ENCODE data around the gene RALGAPA1. TPM values are rescaled to one million over a fixed set of nuclear protein-coding genes. Genes with fewer than 3 reads are reported as not detected.
A peak's percentile ranks its signal among the peaks of the same experiment; 100 is the strongest.
"Not testable (repeated sequence)": the region's sequence is repeated elsewhere in the genome, so short reads cannot be mapped to it uniquely, and the experiment has no call there.

The RALGAPA1 gene
- total RNA-seq, 2 donors from 2014 or later: 81.5 to 85.3 TPM

DNA sequence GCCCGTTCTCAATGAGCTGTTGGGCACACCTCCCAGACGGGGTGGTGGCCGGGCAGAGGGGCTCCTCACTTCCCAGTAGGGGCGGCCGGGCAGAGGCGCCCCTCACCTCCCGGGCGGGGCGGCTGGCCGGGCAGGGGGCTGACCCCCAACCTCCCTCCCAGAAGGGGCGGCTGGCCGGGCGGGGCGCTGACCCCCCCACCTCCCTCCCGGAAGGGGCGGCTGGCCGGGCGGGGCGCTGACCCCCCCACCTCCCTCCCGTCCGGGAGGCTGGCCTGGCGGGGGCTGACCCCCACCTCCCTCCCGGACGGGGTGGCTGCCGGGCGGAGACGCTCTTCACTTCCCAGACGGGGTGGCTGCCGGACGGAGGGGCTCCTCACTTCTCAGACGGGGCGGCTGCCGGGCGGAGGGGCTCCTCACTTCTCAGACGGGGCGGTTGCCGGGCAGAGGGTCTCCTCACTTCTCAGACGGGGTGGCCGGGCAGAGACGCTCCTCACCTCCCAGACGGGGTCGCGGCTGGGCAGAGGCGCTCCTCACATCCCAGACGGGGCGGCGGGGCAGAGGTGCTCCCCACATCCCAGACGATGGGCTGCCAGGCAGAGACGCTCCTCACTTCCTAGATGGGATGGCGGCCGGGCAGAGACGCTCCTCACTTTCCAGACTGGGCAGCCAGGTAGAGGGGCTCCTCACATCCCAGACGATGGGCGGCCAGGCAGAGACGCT lies 15.5 kb upstream of the RALGAPA1 start:
- ATAC-seq; intact Hi-C loops (cut with DNase I, micrococcal nuclease): not testable (repeated sequence)

DNA sequence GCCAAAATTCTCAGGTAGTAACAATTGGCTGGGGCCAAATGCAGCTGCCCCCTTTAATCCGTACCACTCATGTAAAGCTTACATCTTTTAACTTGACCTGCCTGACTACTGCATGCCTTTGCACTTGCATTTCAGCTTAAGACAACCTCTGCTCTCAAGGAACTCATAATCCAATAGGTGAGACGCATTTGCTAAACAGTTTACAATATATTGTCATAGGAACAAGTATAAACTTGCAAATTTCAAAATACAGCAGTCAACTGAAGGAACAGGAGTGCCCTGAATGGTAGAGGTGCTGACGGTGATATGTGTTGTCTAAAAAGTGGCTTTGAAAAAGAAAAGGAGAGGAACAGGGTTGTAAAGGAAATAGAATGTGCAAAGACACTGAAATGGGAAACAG lies 13.4 kb upstream of the RALGAPA1 start:
- no peak for DNase-seq
- intact Hi-C loops (cut with DNase I, micrococcal nuclease): no loop called here
- no peak for ATAC-seq

More for the DNA sequence above, 15.5 kb upstream of the RALGAPA1 start:
- not testable (repeated sequence) for DNase-seq

DNA sequence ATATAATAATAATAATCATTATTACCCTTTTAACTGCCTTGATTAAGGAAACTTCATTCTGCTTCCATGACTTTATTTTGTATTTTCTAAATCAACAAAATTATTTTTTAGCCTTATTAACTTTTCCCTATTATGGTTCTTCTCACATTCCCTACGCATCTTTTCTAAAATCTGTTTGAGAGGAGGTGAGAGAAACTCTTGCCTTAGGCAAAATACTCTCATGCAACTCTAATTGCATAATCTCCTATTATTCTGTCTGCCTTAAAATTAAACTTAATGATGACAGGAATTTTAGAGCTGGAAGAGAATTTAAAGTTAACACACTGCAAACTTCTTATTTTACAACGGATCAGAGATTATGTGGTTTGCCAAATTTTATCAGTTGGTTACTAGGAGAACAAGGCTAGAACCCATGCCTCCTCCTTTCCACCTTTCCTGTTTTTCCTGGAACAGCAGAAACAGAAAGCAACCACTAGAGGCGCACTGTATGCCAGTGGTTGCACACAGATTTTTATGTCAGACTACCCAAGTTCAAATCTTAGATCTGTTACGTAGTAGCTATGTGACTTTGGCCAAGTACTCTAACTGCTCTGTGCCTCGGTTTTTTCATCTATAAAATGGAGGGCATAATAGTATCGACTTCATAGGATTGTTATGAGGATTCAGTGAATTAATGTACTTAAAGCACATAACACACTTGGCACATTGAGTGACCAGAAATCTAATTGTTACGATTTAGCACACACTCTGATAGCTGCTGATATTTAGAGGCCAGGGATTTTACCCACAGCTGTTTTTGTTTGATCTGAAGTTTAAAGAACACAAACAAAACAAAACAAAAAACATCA lies 12.7 kb upstream of the RALGAPA1 start:
- no peak for DNase-seq
- intact Hi-C loops (cut with DNase I, micrococcal nuclease): no loop called here
- no peak for ATAC-seq

DNA sequence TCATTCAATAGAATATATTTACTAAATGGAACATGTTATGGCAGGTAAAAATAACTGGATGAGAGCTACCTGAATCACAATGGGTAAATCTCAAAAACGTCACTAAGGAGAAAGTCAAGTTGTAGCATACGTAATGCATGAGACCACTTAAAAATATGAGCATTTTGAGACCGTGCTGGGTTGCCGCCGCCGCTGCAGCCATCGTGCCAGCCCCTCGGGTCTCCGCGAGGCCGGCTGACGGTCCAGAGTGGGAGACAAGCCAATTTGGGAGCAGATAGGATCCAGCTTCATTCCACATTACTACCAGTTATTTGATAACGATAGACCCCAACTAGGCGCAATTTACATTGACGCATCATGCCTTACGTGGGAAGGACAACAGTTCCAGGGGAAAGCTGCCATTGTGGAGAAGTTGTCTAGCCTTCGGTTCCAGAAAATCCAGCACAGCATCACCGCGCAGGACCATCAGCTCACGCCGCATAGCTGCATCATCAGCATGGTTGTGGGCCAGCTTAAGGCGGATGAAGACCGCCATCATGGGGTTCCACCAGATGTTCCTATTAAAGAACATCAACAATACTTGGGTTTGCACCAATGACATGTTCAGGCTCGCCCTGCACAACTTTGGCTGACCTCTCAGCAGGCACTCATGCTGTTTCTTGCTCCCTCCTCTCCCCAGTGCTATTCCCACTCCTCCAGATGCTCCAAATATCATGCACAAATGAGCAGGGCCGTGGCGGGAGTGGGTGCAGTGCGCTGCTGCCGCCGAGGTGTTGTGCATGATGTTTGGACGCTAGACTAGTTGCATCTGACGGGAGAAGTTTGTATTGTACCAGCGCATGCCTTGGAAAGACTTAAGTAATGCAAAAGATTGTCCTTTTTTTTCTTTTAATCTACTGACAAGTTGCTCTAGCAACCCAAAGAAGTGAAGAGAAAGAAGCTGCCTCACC lies 10.8 kb upstream of the RALGAPA1 start:
- intact Hi-C loops (cut with DNase I, micrococcal nuclease): no loop called here
- ATAC-seq: no peak
- no peak for DNase-seq

DNA sequence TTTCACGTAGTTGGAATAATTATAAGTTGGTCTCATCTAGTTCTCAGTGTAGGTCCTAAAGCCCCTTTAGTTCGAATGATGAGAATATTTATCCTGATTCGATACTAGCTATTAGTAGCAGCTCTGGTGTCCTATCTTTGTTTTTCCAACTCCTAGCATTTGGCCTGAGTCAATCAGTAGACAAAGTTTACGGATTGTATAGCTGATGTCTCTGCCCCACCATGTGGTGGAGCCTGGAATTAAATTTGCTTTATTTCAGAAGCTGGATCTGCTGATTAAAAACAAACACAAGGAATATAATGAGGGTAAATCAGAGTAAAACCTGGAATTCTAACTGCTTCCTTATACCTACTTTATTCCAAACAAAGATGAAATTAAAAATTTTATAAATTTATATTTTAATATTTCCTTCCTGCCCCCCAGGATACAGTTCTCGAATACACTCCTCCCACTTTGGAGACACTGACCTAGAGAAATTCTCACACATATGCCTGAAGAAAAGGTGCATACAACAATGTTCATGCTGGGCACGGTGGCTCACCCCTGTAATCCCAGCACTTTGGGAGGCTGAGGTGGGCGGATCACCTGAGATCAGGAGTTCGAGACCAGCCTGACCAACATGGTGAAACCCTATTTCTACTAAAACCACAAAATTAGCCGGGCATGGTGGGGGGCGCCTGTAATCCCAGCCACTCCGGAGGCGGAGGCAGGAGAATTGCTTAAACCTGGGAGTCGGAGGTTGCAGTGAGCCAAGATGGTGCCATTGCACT lies 9.4 kb upstream of the RALGAPA1 start:
- peak in 1 of 2 donors; percentile 41 for DNase-seq
- ATAC-seq: peak; percentile 71
- intact Hi-C loops (cut with DNase I, micrococcal nuclease): no loop called here

DNA sequence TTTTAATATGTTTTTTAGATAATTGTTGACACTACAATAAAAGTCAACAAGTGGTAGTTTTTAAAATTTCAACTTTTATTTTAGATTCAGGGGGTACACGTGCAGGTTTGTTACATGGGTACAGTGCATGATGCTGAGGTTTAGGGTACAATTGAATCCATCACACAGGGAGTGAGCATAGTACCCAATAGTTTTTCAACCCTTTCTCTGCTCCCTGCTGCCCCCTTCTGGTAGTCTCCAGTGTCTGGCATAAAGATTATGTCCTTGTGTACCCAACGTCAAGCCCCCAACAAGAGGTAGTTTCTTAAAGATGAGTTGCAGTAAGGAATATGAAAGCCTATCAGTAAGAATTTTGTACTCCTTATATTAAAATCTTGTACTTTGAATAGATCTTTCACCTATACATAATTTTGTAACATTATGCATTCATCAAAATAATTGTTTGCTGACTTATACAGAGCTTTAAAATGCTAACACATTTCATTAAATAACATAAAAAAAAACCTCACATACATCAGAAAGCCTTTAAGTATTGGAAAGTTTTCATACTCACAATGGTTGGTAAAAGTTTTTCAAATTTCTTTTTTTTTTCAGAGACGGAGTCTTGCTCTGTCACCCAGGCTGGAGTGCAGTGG lies 5.4 kb upstream of the RALGAPA1 start:
- intact Hi-C loops (cut with DNase I, micrococcal nuclease): no loop called here
- peak; percentile 62 for ATAC-seq
- DNase-seq: peak; percentile 41 to 78

DNA sequence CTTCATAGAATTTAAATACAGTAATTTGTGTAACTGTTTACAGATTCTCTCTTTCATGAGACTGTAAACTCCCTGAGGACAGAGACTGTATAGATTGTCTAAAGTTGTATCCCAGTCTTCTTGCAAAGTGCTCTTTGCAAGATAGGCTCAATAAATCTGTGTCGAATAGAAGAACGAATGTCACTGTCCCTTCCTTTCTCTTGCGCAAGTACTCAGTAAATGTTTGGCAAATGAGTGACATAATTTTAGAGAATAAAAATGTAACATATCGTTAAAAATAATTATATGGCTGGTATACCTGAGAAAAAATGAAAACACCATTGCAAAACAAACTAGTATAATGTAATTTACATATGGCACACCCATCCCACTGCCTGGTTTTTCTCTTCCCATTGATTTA lies 1.9 kb upstream of the RALGAPA1 start:
- DNase-seq: no peak
- intact Hi-C loops (cut with DNase I, micrococcal nuclease): no loop called here
- ATAC-seq: no peak

DNA sequence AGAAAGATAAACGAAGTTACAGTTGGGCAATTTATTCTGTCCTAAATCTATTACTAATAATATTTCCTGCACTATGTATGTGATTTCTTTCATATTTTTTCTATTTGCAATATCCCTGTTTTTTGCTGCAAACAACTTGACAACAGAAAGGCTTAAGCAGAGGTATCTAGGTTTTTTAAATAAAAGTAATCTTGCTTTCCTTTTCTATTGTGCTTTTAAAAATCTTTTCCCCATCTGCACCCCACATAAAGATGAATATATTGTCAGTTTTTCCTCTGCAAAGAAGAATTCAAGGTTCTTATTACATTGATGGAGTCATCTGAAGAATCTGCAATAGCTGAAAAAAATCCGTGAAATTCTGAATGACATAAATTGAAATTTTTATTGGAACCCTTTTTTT lies 502 bp upstream of the RALGAPA1 start:
- ATAC-seq: no peak
- intact Hi-C loops (cut with DNase I, micrococcal nuclease): no loop called here

DNA sequence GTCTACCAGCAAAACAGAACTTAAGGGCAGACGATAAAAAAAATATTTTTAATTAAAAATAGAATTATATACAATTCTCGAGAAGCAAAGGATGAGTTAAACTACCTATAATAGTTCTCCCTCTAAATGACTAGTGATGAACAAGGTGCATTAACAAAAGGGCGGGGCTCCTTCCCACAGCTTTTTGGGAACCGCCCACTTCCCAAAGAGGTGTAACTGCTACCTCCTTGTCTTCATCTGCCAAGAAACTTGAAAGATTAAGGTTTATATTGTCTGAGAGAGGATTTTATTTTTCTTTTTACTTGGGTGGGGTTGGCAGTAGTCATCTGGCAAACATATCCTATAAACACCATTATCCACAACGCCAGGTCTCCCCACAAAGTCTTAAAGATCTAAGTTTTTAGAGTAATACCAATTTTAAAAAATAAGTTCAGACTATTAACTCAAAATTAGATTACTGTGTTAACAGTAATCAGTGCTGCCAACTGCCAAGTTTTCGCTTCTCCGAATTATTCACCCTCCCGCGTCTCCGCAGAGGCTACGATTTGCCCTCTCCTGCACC lies 938 bp downstream of the RALGAPA1 start:
- DNase-seq: peak; percentile 54 to 76
- peak; percentile 44 for ATAC-seq
- intact Hi-C loops (cut with DNase I, micrococcal nuclease): no loop called here

More for the DNA sequence above, 502 bp upstream of the RALGAPA1 start:
- no peak for DNase-seq

DNA sequence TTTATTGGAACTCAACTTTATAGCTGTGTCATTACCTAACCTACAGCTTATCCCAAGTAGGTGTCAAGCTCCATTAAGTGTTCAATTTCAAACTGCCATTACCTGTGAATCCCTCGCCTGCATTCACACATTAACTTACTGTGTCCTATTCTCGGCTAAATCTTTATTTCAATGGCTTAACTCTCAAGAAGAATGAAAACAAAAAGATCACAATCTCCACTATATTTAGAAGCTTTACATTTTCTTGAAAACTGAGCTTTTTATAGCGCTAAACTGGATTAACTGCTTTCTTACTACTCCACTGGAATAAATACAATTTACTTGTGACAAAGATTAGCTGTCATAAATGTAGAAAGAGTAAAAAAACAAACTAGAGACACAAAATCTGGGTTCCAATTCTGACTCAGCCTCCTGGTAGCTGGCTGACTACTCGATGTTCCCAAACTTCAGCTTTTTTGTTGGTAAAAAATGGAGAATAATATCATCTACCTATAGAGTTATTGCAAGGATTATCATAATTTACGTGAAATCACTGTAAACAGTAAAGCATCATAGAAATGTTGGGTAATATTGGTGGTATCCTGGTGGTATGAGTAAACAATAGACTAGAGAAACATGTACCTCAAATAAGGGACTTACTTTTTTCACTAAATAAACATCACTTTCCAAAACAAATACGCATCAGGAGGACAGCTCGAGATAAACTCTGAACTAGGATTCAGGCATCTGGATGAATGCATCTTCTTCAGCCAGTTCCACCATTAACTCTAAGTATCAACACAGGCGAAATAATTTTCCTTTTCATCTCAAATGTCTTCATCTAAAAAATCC lies 1.7 kb downstream of the RALGAPA1 start:
- DNase-seq: no peak
- ATAC-seq: no peak
- intact Hi-C loops (cut with DNase I, micrococcal nuclease): no loop called here

DNA sequence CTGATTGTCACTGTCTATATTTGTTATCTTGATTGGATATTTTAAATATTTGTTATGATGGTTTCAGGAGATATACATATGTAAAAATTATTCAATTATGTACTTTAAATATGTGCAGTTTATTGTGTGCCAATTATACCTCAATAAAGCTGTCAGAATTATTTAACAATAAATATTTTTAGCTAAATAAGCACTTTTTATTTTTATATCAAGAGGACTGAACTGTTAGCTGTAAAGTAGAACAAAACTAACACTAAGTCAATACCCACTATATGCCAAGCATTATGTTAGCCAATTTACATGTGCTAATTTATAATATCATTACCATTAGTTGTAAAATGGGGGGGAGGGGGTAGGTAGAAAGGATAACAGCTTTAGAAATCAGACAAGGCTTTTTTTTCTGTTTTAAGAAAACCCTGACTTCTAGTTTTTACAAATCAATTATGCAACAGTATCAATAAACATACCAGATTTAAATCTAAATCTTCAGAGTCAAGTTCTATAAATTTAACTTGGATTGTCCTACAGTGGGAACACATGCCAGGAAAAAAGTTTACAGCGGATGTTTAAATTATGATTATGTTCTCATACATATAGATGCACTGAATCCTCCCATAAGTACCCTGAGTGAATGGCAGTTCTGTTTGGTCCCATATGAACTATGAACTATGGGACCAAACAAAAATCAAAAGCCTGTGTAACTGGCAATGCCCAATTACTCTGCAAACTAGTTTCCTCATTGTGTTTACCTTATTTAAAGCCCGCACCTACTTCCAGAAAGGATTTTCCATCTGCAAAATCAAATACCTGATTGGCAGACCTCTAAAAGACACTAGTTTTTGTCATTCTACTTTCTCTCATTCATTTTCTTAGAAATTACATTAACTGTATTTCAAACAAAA lies 2.8 kb downstream of the RALGAPA1 start:
- intact Hi-C loops (cut with DNase I, micrococcal nuclease): no loop called here
- ATAC-seq (peak; percentile 48), DNase-seq (no peak)

DNA sequence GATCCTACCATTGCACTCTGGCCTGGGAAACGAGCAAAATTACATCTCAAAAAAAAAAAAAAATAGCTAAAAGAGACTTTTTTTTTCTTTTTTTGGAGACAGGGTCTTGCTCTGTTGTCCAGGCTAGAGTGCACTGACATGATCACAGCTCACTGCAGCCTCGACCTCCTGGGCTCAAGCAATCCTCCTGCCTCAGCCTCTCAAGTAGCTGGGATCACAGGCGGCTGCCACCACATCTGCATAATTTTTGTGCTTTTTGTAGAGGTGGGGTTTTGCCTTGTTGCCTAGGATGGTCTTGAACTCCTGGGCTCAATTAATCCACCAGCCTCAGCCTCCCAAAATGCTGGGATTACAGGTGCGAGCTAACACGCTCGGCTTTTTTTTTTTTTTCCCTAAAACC lies 11.3 kb downstream of the RALGAPA1 start:
- ATAC-seq: no peak
- intact Hi-C loops (cut with DNase I, micrococcal nuclease): no loop called here
- DNase-seq: no peak

DNA sequence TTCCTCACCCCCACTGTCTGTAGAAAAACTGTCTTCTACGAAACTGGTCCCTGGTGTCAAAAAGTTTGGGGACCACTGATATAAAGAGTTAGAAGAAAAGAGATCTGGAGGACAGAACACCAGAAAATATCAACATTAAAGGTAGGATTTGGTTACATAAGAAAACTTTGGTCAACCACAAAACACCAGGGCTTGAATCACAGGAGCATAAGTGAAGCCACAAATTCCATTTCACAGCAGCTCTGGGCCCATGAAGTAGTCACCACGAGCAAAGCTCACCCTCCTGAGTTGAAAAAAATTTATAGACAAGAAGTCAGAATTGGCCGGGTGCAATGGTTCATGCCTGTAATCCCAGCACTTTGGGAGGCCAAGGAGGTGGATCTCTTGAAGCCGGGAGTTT lies 19.4 kb downstream of the RALGAPA1 start:
- intact Hi-C loops (cut with DNase I, micrococcal nuclease): no loop called here
- ATAC-seq: no peak
- DNase-seq: no peak

DNA sequence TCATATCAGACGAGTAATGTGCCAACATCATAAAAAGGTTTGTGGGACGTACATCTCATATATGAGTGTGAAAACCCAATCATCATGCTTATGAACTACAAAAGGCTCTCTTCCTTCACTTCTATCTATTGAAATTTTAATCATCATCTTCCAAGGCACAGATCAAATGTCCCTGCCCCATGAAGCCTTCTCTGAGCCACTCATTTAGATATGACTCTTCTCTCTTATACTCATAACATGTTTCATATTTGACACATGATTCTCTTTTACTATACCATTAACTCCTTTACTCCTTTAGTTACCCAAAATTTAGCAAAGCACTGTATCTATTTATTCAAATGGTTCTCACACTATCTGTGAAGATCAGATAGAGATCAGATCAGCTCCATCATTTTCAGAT lies 22.2 kb downstream of the RALGAPA1 start:
- DNase-seq: no peak
- intact Hi-C loops (cut with DNase I, micrococcal nuclease): no loop called here
- no peak for ATAC-seq

DNA sequence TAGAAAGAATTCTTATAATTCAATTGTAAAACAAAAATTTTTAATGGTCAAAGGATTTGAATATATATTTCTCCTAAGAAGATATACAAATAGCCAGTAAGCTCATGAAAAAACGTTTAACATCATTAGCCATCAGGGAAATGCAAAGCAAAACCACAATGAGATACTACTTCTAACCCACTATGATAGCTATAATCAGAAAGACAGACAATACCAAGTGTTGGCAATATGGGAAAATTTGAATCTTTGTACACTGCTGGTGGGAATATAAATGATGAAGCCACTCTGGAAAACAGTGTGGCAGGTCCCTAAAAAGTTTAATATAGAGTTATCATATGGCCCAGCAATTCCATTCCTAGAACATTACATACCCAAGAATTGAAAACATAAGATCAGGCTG lies 25.4 kb downstream of the RALGAPA1 start:
- intact Hi-C loops (cut with DNase I, micrococcal nuclease): no loop called here
- no peak for ATAC-seq
- DNase-seq: no peak

DNA sequence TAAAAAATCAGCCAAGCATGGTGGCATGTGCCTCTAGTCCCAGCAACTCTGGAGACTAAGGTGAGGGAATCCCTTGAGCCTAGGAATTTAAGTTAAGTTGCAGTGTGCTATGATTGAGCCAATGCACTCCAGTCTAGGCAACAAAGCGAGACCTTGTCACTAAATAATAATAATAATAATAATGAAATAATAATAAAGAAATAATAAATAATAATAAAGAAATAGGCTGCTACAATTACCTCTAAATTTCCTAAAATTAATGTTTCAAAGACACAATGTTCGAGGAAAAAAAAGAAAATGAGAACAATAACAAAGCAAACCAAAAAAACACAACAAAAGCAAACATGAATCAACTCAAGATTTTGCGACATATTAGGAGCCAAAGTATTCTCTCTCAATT lies 29.7 kb downstream of the RALGAPA1 start:
- intact Hi-C loops (cut with DNase I, micrococcal nuclease): no loop called here
- ATAC-seq: no peak
- no peak for DNase-seq

Measured in left colon (tissue), 2 donors.